PC-3 (cell line): Measurements from ENCODE around the gene PIK3CG.

ENCODE experiments used
- CTCF ChIP-seq: fragments of 300-600 bp; sonication (generic); conservative IDR thresholded peaks from 2 replicates; pipeline ENCODE4 v1.5.1; 2017; ENCODE audit warnings: antibody characterized with exemption, low read depth, mild to moderate bottlenecking, low read length
- EZH2 ChIP-seq: fragments of 300-600 bp; sonication (generic); IDR thresholded peaks from one replicate; pipeline ENCODE4 v1.6.1; 2017; ENCODE audit warnings: antibody characterized with exemption, mild to moderate bottlenecking, low read length; ENCODE audit not compliant: unreplicated experiment
- EZH2phosphoT487 ChIP-seq: fragments of 300-600 bp; sonication (generic); IDR thresholded peaks from 2 replicates; pipeline ENCODE4 v1.6.1; 2018; ENCODE audit warnings: mild to moderate bottlenecking, antibody characterized with exemption, low read length, borderline replicate concordance

DNA sequence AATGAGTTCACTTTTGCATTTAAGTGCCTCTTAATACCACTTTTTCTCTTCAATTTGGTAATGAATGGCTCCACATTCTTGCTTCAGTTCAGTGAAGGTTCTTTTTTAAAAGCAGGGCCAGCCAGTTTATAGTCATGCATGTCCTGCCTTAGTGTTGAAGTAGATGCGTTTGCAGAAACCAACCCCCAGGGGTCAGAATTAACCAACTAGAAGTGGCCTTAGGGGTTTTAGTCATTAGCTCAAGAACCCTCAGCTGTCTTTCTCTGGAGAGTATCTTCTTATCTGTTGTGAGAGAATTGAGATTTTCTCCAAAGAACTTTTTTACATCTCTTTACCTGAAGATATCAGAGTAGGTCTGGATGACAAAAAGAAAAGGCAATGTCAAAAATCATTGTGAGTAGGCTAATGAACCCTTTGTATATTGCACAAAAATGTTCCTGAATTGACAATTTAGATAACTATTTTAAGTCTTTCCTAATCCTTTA, 82.2 kb downstream of the PIK3CG start:
- peak; percentile 78 for TF ChIP-seq CTCF
- no peak for TF ChIP-seq EZH2
- no peak for TF ChIP-seq EZH2phosphoT487
